HG02623 (cell line): ENCODE measurements around the gene TTLL5.

Source experiments
- ATAC-seq: cut with Tn5 transposase; IDR thresholded peaks from one replicate; pipeline ENCODE4 v1.9.1; 2021; ENCODE audit warnings: moderate library complexity; ENCODE audit not compliant: unreplicated experiment

TTLL5 gene

DNA sequence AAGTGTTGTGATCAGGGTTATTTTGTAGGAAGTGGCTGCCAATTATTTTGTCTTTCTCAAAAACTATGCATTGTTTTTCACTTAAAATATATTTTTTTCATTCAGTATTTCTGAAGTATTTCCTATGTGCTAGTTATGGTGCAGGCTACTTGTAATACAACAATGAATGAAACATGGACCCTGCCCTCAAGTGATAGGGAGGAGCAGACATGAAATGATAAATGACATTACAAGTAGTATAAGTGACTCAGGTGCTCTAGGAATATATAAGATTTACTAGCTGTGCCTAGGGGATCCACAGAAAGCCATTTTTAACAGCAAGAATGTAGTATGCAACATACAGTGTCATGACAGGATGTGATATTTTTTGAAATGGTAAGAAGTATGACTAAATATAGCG, 65.3 kb downstream of the TTLL5 start:
- no peak for ATAC-seq

DNA sequence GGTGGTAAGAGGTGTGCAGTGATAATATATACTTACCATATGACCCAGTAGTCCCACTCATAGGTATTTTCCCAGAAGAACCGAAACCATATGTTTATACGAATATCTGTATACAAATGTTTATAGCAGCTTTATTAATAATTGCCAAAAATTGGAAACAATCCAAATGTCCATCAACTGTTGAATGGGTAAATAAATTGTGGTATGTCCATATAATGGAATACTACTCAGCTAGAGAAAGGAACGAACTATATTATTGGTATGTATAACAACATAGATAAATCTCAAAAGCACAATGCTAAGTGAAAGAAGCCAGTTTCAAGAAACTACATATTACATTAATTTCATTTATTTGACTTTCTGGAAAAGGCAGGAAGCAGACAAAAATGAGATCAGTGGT, 66.1 kb downstream of the TTLL5 start:
- ATAC-seq: no peak

DNA sequence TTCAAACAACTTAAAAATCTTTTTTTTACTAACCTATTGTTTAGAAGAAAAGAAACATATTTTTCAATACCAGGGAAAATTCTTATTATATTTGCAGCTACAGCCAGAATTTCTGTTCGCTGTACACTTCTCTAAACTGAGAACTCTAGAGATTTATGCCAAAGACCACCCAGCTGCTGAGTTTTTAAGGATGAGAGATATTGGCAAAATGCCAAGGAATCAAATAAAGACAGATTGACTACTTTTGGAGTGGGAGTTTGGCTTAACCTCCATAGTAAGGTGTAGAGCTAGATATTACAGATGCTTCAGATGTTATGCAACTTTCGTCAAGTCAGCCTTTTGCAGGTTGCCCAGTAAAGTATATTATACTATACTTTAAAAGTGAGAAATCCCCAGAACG, 71.8 kb downstream of the TTLL5 start:
- no peak for ATAC-seq

DNA sequence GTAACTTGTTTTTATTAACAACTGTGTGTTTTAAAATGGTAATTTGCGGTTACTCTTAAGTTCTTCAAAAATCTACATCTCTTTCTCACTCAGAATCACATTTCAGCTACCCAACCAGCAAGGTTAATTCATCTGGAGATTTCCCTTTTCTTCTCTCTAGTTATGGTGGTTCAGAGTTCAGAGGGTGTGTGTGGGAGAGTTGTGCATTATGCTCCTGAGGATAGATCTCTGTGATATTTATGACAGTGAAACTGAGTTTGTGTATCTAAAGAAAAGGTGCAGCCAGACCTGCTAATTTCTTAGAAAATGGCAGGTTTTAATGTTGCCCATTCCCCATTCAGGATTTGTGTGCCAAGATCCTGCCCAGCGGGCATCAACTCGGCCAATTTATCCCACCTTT, 73.8 kb downstream of the TTLL5 start:
- no peak for ATAC-seq

DNA sequence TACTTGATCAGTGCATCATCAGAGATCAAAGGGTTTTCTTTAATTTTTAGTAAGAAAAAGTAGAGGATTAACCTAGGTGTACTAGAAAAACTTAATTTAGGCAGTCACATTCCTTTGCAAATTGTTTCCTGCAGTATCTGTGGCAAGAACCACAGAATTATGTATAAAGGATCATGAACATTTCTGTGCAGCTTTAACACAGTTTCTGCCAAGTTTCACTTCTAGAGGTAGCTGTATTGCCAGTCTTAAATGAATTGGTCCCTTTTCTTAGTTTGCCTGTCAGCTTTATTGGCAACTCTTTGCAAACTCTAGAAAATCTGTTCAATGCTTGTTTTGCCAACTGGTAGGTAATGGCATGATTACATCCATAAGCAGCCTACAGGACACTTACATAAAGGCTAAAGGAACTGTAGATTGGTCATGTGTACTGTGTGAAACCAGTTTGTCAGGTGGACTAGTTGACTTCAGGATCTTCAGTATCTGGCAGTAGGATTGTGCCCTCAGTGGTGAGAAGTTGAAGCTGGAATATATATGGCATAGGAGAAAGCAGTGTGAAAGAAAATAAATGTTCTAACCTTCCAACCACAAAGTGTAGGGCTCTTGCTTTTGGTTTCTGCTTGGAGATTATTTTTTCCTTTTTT, 75.9 kb downstream of the TTLL5 start:
- ATAC-seq: no peak

DNA sequence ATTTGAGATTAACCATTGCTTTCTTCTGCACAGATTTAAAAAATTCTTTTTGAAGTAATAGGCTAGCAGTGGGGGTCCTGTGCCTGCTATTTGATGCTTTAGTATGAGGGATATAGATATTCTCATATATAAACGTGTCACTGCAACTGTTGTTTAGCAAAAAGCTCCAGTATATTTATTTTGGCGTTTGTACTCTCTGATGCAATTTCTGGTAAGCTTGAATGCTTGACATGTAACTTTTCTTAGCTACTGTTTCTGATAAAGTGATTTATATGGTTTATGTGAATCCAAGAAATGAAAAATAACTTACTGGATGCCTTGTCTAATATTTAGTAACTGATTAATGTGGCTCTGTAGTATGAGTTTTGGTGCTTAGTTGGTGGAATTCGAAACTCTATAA, 77.1 kb downstream of the TTLL5 start:
- no peak for ATAC-seq

DNA sequence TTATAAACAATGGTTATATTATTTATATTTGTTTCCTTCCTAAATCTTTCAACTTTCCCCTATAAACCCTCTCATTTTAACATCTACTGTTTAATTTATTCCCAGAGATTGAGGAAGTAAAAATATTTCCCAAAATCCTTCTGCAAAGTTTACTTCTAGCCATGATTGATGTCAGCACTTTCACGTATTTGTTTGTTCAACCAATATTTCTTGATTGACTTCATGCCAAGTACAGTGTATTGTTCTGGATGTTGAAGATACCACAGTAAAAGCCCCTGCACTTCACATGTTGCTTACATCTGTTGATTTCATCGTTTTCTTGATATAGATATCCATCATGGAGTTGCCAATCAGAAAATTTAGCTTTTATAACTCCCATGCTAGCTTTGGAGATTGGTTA, 81.8 kb downstream of the TTLL5 start:
- ATAC-seq: no peak

DNA sequence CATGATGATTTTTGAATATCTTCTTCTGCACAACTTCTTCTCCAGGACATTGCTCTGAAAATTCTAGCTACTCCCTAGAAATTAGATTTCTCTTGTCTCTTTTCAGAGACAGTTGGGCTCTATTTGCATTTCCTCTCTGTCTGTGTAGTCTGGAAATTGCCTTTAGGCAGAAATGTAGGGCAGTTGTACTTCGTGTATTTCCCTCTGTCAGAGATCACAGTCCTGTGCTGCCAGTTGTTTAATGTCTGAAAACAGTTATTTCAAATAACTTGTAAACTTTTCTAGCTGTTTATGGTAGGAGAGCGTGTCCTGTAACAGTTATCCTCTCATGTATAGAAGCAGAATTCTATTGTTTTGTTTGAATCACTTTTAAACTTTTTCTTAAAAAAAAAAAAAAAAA, 86.9 kb downstream of the TTLL5 start:
- no peak for ATAC-seq

DNA sequence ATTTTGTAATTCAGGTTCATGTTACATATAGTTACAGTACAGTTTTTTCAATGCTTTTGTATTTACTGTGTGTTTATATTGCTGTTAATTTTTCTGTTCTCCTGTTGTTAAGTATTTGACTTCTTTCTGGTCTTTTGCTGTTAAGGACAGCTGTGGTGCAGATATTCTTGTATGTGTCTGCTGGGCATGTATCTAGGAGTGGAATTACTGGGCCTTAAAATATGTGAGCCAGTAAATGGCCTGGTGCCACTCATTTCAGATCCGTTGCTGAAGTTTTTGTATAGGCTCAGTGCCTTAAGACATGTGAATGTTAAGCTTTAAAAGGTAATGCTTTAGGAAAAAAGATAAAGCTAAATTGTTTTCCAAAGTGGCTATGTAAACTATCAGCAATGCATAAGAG, 87.3 kb downstream of the TTLL5 start:
- ATAC-seq: no peak

DNA sequence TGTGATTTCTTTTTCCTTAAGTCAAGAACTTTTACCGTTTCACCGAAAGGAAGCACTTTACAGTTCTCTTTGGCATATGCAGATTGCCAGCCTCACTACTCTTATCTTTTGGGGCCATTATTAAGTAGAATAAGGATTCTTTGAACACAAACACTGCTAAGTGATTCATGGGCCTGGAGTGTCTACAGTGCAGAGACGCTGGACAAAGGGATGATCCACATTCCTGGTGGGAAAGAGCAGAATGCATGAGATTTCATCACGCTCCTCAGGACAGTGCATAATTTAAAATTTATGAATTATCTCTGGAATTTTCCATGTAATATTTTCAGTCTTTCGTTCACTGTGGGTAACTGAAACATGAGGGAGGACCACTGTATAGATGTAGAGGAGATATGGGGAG, 90.2 kb downstream of the TTLL5 start:
- no peak for ATAC-seq

DNA sequence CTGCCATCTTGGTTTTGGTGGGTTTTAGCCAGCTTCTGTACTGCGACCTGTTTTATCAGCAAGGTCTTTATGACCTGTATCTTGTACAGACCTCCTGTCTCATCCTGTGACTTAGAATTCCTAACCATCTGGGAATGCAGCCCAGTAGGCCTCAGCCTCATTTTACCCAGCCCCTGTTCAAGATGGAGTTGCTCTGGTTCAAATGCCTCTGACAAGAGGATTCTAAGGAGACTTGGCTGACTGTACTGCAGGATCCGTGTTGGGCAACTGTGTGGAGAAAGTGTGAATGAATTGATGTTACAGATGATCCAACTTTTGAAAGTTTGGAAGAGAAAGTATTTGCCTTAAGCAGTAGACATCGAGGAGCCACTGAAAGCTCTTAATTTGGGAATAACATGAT, 91.0 kb downstream of the TTLL5 start:
- no peak for ATAC-seq

DNA sequence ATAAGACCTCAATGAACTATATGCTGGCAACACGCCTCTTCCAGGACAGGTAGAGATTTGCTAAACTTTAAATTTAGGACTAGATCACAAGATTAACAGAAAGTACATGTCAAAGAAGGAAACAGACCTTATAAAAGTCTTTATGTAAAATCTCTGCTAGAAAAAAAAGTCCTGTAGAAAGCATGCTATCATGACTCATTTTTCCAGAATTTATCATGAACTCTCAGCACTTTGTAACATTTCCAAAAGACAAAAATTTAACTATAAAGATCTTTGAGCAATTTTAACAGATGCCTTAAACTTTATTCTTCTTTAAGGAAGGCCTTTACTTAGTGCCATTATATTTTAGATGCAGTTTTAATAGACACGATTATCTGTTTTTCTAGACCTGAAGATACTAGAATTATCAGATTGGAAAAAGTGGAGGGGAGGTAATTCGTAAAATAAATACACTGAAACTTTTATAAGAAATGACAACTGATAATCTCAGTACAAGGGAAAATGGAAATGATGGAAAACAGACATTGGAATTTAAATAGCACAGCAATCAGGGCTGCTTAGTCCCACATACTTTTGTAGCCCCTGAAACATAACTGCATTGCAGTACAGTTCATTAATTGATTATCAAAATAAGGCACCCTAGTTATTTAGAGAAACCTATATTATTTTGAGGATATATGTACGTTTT, 92.0 kb downstream of the TTLL5 start:
- no peak for ATAC-seq

DNA sequence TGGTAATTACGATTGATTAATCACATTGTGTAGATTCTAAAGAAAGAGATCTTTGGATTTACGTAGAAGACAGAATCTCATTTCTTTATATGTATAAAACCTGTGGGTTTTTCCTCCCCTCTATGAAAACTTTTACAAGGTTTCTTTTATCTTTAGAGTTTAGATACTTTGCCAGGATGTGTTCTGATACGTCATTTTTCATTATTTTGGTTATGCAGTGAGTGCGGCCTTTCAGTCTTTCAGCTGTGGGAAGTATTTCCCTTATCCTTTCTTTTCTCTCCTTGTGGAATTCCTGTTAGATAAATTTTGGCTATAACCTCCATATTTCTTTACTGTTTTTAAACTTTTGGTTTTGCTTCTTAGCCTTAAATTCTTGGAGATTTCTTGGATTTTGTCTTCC, 92.7 kb downstream of the TTLL5 start:
- no peak for ATAC-seq

DNA sequence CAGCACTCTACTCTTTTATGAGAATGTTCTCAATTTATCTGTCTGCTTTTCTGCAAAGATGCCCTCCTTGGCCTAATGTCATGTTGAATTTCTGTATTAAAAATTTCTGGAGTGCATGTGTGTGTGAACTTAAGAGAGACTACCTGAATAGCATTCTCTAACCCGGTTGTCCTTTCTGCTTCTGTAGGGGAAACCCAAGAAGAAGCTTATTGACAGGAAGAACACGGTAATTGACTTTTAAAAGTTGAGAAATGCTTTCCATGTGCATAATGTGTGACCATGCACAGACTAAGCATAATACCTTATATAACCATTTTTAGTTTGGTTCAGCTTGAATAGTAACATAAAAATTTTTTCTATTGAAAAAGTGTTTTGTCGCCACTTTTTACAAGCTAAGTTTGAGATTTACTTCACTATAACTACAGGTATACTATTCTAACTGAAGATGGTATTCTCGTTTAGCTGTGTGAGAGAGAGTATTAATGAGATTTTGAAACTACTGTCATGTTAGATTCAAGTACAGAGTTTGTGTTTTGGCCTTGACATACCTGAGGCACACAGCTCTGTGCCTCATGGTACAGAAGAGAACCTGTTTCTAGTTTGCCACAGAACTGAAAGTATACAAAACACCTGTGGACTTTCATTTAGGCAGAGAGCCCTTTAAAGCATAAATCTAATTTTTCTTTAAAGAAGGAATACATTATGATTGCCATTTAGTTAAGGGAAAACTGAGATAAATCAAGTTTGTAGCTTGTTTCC, 96.8 kb downstream of the TTLL5 start:
- ATAC-seq: no peak

DNA sequence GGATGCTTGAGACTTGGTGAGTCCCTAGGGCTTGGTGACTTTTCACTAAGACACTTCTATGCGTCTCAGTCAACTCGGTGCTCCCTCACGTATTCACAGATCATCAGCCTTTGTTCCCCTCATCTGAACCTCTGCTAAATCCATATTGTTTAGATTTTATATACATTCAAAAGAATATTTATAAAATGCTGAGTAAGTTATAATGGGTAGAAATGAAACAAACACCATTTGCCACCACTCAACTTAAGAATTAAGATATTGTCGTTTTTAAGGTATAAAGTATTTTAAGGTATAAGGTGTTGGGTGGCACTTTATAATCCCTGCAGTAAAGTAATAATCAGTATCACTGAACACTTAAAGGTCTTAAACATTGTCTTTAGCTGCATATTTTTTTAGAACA, 103.0 kb downstream of the TTLL5 start:
- ATAC-seq: no peak

DNA sequence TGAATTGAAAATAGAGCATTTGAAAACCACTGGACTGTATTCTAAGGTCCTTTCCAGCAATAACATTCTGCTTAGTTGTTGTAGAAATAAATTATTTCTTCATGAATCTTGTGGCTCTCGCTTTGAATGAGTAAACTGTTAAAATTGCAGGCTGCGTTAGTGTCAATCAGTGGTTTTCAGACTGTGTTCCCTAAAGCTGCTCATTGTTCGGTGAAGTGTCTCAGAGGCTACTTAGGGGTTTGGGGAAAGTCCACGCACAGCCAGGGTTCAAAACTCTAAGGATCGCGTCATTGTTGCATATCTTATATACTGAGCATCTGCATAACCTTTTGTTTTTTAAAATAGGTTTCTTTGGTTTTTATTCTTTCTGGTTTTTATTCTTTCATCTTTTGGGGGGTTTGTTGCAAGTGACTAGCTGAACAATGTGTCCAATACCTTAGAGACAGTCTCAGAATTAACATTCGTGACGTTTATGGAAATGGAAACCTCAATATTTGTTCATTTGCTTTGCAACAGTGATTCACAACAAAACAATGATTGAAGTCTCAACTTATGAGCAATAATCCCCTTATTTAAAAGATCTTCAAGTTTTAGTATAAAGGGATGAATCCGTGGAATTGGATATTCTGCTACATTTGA, 108.1 kb downstream of the TTLL5 start:
- ATAC-seq: no peak

DNA sequence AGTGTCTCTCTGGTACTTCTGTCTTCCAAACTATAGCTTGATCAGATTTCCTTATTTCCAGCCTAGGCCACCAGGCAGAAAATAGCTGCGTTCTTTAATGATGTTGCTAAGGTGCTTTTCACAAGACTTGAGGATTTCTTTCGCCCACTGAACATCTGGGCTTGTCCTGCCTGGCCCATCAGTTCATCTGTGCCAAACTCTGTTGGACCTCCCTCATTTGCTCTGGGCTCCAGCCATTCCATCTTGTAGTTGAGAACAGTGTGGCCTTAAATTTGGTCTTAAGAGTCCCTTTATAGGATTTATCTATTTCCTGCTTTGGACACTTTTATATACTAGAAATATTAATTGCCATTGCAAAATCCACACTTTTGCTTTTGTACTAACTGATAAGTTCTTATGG, 109.6 kb downstream of the TTLL5 start:
- ATAC-seq: no peak

DNA sequence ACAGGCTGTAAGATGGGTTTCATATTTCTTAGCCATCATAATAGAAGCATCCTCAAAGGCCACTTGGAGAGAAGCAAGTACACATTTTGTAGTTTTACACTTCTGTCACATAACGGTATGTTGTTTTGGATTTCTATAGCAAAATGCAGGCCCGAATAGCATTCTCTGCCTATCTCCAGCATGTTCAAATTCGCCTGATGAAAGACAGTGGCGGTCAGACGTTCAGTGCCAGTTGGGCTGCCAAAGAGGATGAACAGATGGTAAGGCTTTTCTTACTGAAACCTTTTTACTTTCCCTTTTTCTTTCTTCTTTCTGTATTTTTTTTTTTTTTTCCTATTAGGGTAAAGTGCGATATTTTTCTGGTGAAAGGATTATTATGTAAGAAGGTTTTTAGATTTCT, 110.5 kb downstream of the TTLL5 start:
- ATAC-seq: no peak

DNA sequence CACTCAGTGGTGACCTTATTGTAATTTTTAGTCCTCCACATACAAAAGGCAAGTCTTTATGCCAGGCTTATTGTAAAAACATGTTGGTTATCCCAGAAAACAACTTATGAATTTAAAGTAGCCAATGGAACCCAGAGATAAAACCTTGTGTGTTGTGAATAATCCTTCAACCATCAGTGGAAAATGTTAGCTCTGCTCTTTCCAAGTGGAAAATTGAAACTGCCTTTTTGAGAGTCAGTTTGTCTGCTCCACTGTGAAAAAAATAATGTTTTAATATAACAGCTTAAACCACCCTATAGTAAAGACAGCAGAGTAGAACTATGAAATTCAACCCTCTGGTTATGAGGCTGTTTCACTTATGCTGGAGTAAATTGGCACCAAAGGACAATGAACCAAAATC, 112.0 kb downstream of the TTLL5 start:
- no peak for ATAC-seq

DNA sequence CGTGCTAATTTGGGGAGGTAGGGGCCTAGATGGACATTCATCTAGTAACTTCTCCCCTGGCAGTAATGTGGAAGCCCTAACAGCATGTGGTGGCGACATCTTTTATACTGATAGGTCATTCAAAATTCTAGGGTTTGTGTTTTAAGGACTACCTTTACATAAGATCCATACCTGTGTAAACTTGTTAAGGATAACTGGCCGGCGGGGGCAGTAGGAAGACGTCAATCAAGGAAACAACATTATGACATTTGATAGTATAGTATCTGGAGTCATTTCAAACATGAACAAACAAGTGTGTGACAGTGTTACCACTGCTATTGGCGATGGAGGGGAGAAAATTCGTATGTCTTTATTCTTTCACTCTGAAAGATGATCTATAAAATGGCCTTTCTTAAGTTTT, 120.0 kb downstream of the TTLL5 start:
- no peak for ATAC-seq

DNA sequence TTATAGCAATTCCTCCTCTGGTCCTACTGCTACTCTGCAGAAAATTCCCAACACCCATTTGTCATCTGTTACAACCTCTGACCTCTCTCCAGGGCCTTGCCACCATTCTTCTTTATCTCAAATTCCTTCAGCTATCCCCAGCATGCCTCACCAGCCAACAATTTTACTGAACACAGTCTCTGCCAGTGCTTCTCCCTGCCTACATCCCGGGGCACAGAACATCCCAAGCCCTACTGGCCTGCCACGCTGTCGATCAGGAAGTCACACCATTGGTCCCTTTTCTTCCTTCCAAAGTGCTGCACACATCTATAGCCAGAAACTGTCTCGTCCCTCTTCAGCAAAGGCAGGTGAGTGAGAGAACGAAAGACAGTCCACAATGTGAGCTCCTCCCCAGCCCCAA, 122.1 kb downstream of the TTLL5 start:
- ATAC-seq: no peak
